ENCODE data around the gene MEIOB. TPM values are rescaled to one million over a fixed set of nuclear protein-coding genes. Genes with fewer than 3 reads are reported as not detected.

The MEIOB gene
- total RNA-seq, 1 experiment from 2014 or later: 1.4 TPM

GRCh38 chr16:1906846-1907165, 34.8 kb upstream of the MEIOB start (continued):
- no peak for TF ChIP-seq ESRRA (CRISPR knock-in tag; IDR thresholded peaks at IDR 0.05; ENCODE audit: borderline replicate concordance)
- no peak for TF ChIP-seq TCF7 (CRISPR knock-in tag; IDR thresholded peaks at IDR 0.05; ENCODE audit: low read depth)
- TF ChIP-seq CBFB (CRISPR knock-in tag; IDR thresholded peaks at IDR 0.05; ENCODE audit: low read depth): no peak
- TF ChIP-seq USF2 (CRISPR knock-in tag; IDR thresholded peaks at IDR 0.05): no peak
- no peak for TF ChIP-seq IRF2 (CRISPR knock-in tag; IDR thresholded peaks at IDR 0.05; ENCODE audit: borderline replicate concordance, low read depth)
- TF ChIP-seq MAX (CRISPR knock-in tag; IDR thresholded peaks at IDR 0.05): no peak
- no peak for TF ChIP-seq ZNF512 (CRISPR knock-in tag; IDR thresholded peaks at IDR 0.05; ENCODE audit: borderline replicate concordance)
- TF ChIP-seq E2F5 (CRISPR knock-in tag; IDR thresholded peaks at IDR 0.05): no peak
- no peak for TF ChIP-seq CDX4 (CRISPR knock-in tag; IDR thresholded peaks at IDR 0.05; ENCODE audit: borderline replicate concordance)
- TF ChIP-seq RELA (CRISPR knock-in tag; IDR thresholded peaks at IDR 0.05; ENCODE audit: borderline replicate concordance): no peak

GRCh38 chr16:1906055-1906845, 34.3 kb upstream of the MEIOB start:
- CTCF ChIA-PET: interaction anchor here (1.0 to 2.1 kb wide), 4 partner anchors 10 to 97 kb away, joined by 3 to 8 read pairs (median 4); no protein-coding TSS in a partner anchor
- peaks cover 9% of the 10 kb centered on the region for H3K4me1 Mint-ChIP-seq
- H3K9me3 Mint-ChIP-seq: no peaks in the 10 kb centered on the region
- TF ChIP-seq CBFB (CRISPR knock-in tag; IDR thresholded peaks at IDR 0.05; ENCODE audit: low read depth) (no peak), ZNF232 (CRISPR knock-in tag; IDR thresholded peaks at IDR 0.05) (no peak), GABPB1 (CRISPR knock-in tag; IDR thresholded peaks at IDR 0.05) (no peak), ELF4 (CRISPR knock-in tag; IDR thresholded peaks at IDR 0.05; ENCODE audit: low read depth) (no peak), PRRX2 (CRISPR knock-in tag; IDR thresholded peaks at IDR 0.05) (no peak), ZBTB43 (CRISPR knock-in tag; IDR thresholded peaks at IDR 0.05) (no peak), ZSCAN18 (CRISPR knock-in tag; IDR thresholded peaks at IDR 0.05) (no peak), SMAD3 (CRISPR knock-in tag; IDR thresholded peaks at IDR 0.05; ENCODE audit: borderline replicate concordance) (no peak), TP53 (CRISPR knock-in tag; IDR thresholded peaks at IDR 0.05) (no peak), ESRRA (CRISPR knock-in tag; IDR thresholded peaks at IDR 0.05; ENCODE audit: borderline replicate concordance) (no peak), TEAD1 (CRISPR knock-in tag; IDR thresholded peaks at IDR 0.05) (no peak), ZNF281 (CRISPR knock-in tag; IDR thresholded peaks at IDR 0.05) (no peak), E2F1 (CRISPR knock-in tag; IDR thresholded peaks at IDR 0.05) (no peak), RORB (CRISPR knock-in tag; IDR thresholded peaks at IDR 0.05) (no peak), CREM (CRISPR knock-in tag; IDR thresholded peaks at IDR 0.05) (no peak), IRF1 (CRISPR knock-in tag; IDR thresholded peaks at IDR 0.05) (no peak)

More at GRCh38 chr16:1906055-1906845, 34.3 kb upstream of the MEIOB start:
- Mint-ChIP-seq H3K4me3 (no peak overlapping the region), H3K27ac (no peak overlapping the region), H3K36me3 (no peaks in the 10 kb centered on the region), H3K27me3 (ENCODE audit: low read depth) (peaks cover 7% of the 10 kb centered on the region; the same call in 1 of the 2 replicates)
- DNase-seq (ENCODE audit: low spot score) (no peak), ATAC-seq (peak; percentile 25; the same call in 1 of the 2 replicates)
- POLR2A ChIA-PET: no interaction called here
